ENCODE measurements around the gene IFT74.

Gene IFT74

DNA sequence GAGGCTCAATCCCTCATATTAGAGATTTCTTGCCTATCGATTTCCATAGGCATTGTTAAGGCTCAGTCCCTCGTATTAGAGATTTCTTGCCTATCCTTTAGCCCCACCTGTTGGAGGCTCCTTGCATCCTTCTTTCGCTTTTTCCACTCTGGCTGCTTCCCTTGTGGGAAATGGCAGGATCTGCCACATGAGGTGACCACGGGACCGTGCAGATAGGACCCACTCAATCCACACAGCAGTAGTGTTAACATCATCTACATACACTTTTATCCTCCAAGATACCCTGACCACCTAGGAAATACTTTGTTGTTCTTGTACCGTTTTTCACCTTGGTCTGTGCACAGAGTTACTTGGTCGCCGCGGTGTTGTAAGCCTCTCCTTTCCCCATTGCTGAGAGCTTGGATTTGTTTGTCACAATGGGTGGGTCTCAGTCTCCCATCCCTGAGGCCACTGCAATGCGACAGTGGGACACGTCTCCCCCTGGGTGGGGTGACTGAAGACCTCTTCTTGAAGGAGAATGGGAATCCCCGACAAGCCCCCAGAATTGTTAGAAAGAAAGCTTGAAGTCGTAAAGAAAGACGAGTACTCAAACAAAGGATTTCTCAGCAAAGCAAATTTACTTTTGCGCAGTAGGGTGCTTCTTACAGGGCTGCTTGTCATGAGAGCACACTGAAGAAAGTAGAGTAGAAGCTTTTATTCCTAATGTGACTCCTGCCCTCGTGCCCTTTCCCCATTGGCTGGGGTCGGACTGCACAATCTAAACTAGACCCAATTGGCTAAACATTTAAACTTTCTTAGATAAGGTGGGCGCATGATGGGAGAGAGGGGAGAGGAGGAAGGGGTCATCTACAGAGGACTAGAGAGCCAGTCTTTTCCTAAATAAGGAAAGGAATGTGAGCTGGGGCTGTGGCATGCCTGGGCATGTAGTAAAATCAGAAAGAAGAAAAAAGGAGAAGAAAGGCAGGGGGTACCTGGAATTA, 19.8 kb downstream of the IFT74 start:
- no peak for DNase-seq

DNA sequence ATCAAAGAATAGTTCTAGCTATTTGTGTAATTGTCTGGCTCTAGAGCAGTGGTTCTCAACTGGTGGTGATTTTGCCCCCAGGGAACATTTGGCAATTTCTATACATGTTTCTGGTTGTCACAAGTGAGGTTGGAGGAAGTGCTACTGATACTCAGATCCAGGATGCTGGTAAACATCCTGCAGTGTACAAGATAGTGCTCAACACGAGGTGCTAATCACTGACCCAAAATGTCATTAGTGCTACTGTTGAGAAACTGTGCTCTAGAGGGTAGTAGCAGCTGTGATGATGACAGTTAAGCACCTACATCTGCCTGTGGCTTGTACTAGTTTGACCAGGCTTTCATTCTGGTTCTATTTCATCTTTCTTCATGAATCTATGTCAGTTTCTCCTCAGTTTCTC, 27.1 kb downstream of the IFT74 start:
- no peak for DNase-seq

DNA sequence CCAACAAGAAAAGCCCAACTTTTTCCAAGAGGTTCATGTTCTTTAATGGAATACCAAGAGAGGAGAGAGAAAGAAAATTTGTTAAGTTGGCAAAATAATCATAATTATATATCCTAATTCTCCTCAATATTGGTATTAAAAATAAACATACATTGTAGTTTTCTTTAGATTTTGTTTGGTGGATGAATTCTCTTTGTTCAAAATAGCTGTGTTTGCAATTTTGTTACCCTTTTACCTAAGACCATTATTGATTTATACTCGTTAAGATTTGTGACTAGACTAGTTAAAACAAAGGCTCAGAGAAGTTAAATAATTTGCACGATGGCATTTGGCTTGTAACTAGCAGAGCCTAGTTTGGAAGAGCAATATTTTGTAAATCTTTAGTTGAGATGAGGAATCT, 39.6 kb downstream of the IFT74 start:
- no peak for DNase-seq

- no peak for DNase-seq
These were observed 47.3 kb downstream of the IFT74 start for GRCh38 chr9:27003426-27004077.

- no peak for DNase-seq
These were observed 49.3 kb downstream of the IFT74 start, which contains the start of gene LRRC19 for GRCh38 chr9:27005491-27005890. Gene LRRC19 (minus strand): TSS chr9:27005672. CDS start chr9:26999694, 5,978 bp downstream.

DNA sequence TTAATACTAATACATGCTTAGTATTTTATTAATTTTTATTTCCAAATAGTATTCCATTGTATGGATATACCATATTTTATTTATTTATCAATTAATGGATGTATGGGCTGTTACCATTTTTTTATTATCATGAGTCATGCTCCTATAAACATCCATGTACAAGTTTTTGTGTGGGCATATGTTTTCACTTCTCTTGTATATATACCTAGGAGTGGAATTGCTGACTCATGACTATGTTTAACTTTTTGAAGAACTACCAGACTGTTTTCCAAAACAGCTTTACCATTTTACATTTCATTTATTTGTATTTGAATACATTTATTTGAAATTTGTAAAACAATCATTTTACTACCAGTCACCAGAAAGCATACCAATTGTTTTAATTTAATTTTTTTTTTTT, 63.4 kb downstream of the IFT74 start:
- DNase-seq, result no peak

DNA sequence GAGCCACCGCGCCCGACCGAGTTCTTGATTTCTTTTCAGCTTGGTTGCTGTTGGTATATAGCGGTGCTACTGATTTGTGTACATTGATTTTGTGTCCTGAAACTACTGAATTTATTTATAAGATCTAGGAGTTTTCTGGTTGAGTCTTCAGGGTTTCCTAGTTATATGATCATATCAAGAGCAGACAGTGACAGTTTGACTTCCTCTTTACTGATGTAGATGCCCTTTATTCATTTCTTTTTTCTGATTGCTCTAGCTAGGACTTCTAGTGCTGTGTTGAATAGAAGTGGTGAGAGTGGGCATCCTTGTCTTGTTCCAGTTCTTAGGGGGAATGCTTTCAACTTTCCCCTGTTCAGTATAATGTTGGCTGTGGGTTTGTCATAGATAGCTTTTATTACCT, 66.7 kb downstream of the IFT74 start:
- no peak for DNase-seq

- no peak for DNase-seq
These were observed 73.0 kb downstream of the IFT74 start for GRCh38 chr9:27029186-27029585.

- DNase-seq, result no peak
These were observed 77.7 kb downstream of the IFT74 start for GRCh38 chr9:27033815-27034403.

- DNase-seq, result no peak
These were observed 81.3 kb downstream of the IFT74 start for GRCh38 chr9:27037499-27037898.

GRCh38 chr9:27041746-27042145, 85.5 kb downstream of the IFT74 start:
- DNase-seq, result no peak

DNA sequence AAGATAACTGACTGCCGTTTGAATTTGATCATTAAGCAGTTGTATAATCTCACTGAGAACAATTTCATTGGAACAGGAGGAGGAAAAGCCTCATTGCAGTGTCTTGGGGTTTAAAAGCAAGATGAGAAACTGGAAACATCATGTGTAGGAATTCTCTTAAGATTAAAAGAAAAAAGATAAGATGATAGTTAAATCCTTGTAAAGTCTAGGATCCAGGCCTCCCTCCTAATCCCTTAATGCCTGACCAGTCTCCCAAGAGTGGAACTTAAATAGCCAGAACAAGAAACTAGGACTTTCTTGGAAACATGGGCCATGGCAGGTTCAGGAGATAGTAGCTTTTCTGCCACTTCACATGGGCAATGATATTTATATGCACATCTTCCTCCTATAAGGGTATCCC, 86.3 kb downstream of the IFT74 start:
- no peak for DNase-seq

DNA sequence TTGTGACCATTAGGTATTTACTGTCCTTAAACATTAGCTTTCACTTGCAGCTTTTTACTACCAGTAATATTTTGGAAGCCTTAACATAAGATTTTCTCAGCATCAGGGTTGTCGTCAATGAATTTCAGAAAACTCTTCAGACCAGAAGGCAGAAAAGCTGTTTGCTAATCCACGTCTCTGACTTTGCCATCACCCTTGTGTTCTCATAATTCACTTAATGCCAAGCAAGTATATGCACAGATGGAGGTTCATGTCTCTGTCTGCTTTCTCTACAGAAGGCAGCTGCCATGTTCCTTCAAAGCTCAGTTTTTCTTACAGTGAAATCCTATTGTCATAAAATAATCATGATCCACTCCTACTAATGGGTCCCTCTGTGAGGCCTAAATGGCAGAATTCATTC, 87.0 kb downstream of the IFT74 start:
- no peak for DNase-seq

- DNase-seq, result no peak
These were observed 90.9 kb downstream of the IFT74 start for GRCh38 chr9:27047136-27047535.

DNA sequence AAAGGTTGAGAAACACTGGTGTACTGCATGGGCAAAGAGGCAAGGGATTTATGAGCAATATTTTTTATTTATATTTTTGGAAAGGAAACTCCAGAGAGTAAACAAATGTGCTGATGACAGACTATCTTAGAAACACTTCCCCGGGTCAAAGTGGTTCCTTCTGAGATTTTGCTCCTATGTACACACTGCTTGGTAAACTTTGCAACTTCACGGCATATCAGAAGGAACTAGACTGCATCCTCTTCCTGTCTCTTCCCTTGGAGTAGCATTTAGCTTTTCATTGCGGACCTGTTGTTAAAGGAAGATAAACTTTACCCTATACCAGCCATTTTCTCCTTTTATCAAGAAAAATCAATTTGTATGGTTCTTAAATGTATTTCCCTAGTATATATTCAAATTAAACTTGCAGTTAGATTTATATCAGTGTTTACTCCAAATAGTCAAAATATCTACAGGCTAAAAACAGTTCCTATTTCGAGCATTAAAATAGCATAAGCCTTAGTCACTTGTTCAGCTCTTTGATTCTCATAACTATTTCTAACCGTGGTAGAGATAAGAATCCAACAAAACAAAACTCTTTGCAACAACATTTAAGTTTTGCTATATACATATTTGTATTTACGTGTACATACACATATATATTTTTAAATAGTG, 97.3 kb downstream of the IFT74 start:
- DNase-seq, result no peak

- DNase-seq, result no peak
These were observed 97.9 kb downstream of the IFT74 start for GRCh38 chr9:27054125-27054524.

- no peak for DNase-seq
These were observed 98.6 kb downstream of the IFT74 start for GRCh38 chr9:27054841-27055240.

DNA sequence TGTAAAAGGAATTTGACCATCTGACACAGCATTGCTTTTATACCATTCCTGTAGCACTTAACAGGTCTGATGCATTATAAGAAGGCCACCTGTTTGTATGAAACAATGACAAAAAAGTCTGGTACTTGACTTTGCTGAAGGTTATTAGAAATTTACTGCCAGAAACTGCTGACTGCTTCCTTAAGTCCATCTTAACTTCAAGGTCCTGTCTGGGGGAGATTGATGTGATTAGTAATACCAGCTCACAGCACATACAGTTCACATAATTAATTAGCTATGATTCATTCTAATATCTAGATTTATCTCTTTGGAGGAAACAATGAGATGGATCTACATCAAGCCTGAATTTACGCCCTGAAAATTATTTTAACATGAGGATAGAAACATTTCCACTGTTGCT, 103.2 kb downstream of the IFT74 start:
- DNase-seq, result no peak

- DNase-seq, result no peak
These were observed 103.7 kb downstream of the IFT74 start for GRCh38 chr9:27059907-27060306.

DNA sequence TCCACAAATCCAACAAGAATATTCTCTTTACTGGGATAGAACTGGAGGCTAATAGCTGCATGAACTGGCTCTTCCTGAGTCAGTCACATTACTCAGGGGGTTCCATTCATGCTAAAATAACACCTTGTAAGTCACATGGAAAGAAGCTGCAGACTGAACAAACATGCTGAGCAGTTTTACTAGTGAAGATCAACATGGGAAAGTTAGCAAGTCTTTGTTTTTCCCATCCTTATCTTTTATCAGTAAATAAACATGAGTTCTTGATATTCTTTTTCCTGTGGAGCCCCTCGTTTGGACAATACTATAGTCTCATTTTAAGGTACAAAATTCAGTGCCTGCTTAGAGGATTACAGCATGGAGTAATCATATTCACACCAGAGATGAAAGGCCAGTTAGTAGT, 109.1 kb downstream of the IFT74 start:
- no peak for DNase-seq

- no peak for DNase-seq
These were observed 117.9 kb downstream of the IFT74 start for GRCh38 chr9:27073841-27074728.

GRCh38 chr9:27078685-27079084, 122.5 kb downstream of the IFT74 start:
- no peak for DNase-seq
